ENCODE results near the gene NTM. TPM values are rescaled to one million over a fixed set of nuclear protein-coding genes. Genes with fewer than 3 reads are reported as not detected.

Gene NTM
- total RNA-seq, 1 experiment from 2014 or later, result 9.9 TPM

DNA sequence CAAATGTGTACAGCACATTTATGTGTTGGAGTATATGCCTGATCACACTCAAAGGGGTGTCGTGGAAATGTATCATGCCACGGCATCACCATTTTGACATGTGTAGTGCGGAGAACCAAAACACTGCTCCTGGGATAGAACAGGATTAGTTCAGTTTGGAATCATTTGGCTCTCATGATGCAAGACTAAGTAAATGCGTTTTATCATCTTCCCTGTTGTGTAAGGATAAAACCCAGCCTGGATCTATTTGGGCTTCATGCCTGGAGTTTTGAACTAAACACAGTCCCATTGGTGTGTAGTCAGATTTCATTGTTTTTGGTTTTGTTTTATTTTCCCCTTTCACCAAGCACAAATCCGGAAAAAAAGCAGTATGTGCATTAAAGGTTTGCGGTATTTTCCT lies 574.3 kb downstream of the NTM start:
- Histone ChIP-seq H3K23ac (ENCODE audit: insufficient read length, low read depth, low read length) (no peak overlapping the region), H4K5ac (ENCODE audit: insufficient read length, low read depth, low read length) (no peak overlapping the region), H4K20me1 (ENCODE audit: control insufficient read depth, insufficient read depth, insufficient read length) (no peaks in the 10 kb centered on the region), H2BK5ac (ENCODE audit: insufficient read length, low read length) (no peak overlapping the region), H2AFZ (ENCODE audit: low read length) (no peak overlapping the region), H3K27ac (ENCODE audit: insufficient read length, low read depth, low read length) (no peak overlapping the region), H3K18ac (ENCODE audit: insufficient read length, low read depth, low read length) (no peak overlapping the region), H3K9ac (ENCODE audit: extremely low read depth, insufficient read length, low read length) (no peak overlapping the region), H3K79me1 (ENCODE audit: insufficient read depth, low read depth, low read length, poor library complexity, severe bottlenecking) (no peaks in the 10 kb centered on the region), H2BK20ac (ENCODE audit: low read depth, low read length, poor library complexity, severe bottlenecking) (no peak overlapping the region), H3K14ac (ENCODE audit: insufficient read depth, low read length) (no peak overlapping the region), H3K4ac (ENCODE audit: low read depth, low read length) (no peak overlapping the region), H3K4me1 (ENCODE audit: insufficient read depth, low read length) (no peaks in the 10 kb centered on the region), H3K9me3 (ENCODE audit: control insufficient read depth, low read depth, low read length) (no peaks in the 10 kb centered on the region), H2AK5ac (ENCODE audit: insufficient read length, low read length) (no peak overlapping the region), H3T11ph (ENCODE audit: low read length) (no peak overlapping the region), H3K4me2 (ENCODE audit: insufficient read depth, insufficient read length, low read length) (no peak overlapping the region), H2BK12ac (ENCODE audit: insufficient read length, low read depth, low read length) (no peak overlapping the region), H2BK120ac (ENCODE audit: low read depth, low read length, poor library complexity, severe bottlenecking) (no peak overlapping the region), H3K79me2 (ENCODE audit: insufficient read depth, low read length) (no peaks in the 10 kb centered on the region), H4K91ac (ENCODE audit: insufficient read length, low read depth, low read length) (no peak overlapping the region), H4K8ac (replicated peaks; ENCODE audit: insufficient read length, low read depth, low read length) (no peak overlapping the region), H2BK15ac (ENCODE audit: low read depth, low read length) (no peak overlapping the region), H3K27me3 (ENCODE audit: insufficient read depth, low read length) (no peaks in the 10 kb centered on the region), H3K56ac (ENCODE audit: insufficient read length, low read depth, low read length) (no peak overlapping the region), H3K23me2 (ENCODE audit: insufficient read length, low read depth, low read length, poor library complexity, severe bottlenecking) (no peaks in the 10 kb centered on the region)
- DNase-seq, result no peak
- TF ChIP-seq, protein P1, sequence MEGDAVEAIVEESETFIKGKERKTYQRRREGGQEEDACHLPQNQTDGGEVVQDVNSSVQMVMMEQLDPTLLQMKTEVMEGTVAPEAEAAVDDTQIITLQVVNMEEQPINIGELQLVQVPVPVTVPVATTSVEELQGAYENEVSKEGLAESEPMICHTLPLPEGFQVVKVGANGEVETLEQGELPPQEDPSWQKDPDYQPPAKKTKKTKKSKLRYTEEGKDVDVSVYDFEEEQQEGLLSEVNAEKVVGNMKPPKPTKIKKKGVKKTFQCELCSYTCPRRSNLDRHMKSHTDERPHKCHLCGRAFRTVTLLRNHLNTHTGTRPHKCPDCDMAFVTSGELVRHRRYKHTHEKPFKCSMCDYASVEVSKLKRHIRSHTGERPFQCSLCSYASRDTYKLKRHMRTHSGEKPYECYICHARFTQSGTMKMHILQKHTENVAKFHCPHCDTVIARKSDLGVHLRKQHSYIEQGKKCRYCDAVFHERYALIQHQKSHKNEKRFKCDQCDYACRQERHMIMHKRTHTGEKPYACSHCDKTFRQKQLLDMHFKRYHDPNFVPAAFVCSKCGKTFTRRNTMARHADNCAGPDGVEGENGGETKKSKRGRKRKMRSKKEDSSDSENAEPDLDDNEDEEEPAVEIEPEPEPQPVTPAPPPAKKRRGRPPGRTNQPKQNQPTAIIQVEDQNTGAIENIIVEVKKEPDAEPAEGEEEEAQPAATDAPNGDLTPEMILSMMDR (conservative IDR thresholded peaks at IDR 0.05), result no peak
- H3K36me3 Mint-ChIP-seq (ENCODE audit: insufficient read depth in 1 of 3, low read depth in 3 of 3), result peaks cover 0 to 2% (median 0%) of the 10 kb centered on the region in 3 experiments; a peak in 1 of 7 replicates
- no peaks in the 10 kb centered on the region for H3K9me3 Mint-ChIP-seq
- no CpG with 5 or more reads among the region's 6 CpGs for WGBS (ENCODE audit: extremely low coverage, insufficient read length, low lambda C conversion rate)
- no peaks in the 10 kb centered on the region for H3K4me1 Mint-ChIP-seq
- no peaks in the 10 kb centered on the region for H3K27me3 Mint-ChIP-seq (ENCODE audit: low read depth)
- H3K27ac Mint-ChIP-seq, result no peak overlapping the region
- H3K4me3 Mint-ChIP-seq, result no peak overlapping the region
